Bone marrow (tissue), 2 donors: Measurements from ENCODE around the gene CSRP1.
"Not testable (repeated sequence)": the region's sequence is repeated elsewhere in the genome, so short reads cannot be mapped to it uniquely, and the experiment has no call there.

Source experiments
- DNase-seq, 2 donors: peaks; one replicate each; lab custom pipeline; 2025; lab: John Stamatoyannopoulos, UW

CSRP1 gene

GRCh38 chr1:201478666-201479065 is 28.3 kb downstream of the CSRP1 start:
- not testable (repeated sequence) for DNase-seq

- DNase-seq, result no peak
Observed at GRCh38 chr1:201476670-201477344, 30.1 kb downstream of the CSRP1 start.

GRCh38 chr1:201475915-201476669 is 30.8 kb downstream of the CSRP1 start:
- no peak for DNase-seq

- DNase-seq, result no peak
Observed at GRCh38 chr1:201475130-201475529, 31.8 kb downstream of the CSRP1 start.

- no peak for DNase-seq
Observed at GRCh38 chr1:201473296-201473695, 33.6 kb downstream of the CSRP1 start.

GRCh38 chr1:201472321-201472720 is 34.6 kb downstream of the CSRP1 start:
- not testable (repeated sequence) for DNase-seq

GRCh38 chr1:201471772-201472171 is 35.2 kb downstream of the CSRP1 start:
- DNase-seq, result no peak

GRCh38 chr1:201470581-201470980 is 36.3 kb downstream of the CSRP1 start:
- DNase-seq, result no peak

- no peak for DNase-seq
Observed at GRCh38 chr1:201469645-201470074, 37.3 kb downstream of the CSRP1 start.

- DNase-seq, result peak in 1 of 2 donors; percentile 44
Observed at GRCh38 chr1:201468844-201469644, 37.9 kb downstream of the CSRP1 start, which contains the start of gene PHLDA3. TSS of gene PHLDA3 (minus strand) at chr1:201469188. CDS start at chr1:201468786, 402 bp downstream.

GRCh38 chr1:201468501-201468843 is 38.5 kb downstream of the CSRP1 start:
- peak in 1 of 2 donors; percentile 44 for DNase-seq

GRCh38 chr1:201466492-201466891 is 40.4 kb downstream of the CSRP1 start:
- no peak for DNase-seq

GRCh38 chr1:201465698-201466290 is 41.1 kb downstream of the CSRP1 start:
- no peak for DNase-seq

GRCh38 chr1:201463071-201463552 is 43.8 kb downstream of the CSRP1 start:
- DNase-seq, result no peak

- DNase-seq, result no peak
Observed at GRCh38 chr1:201461645-201462441, 45.1 kb downstream of the CSRP1 start.

GRCh38 chr1:201460814-201461644 is 45.9 kb downstream of the CSRP1 start:
- DNase-seq, result no peak

GRCh38 chr1:201459775-201460174 is 47.1 kb downstream of the CSRP1 start:
- DNase-seq, result no peak

- DNase-seq, result no peak
Observed at GRCh38 chr1:201459052-201459451, 47.9 kb downstream of the CSRP1 start.

GRCh38 chr1:201457508-201457960 is 49.4 kb downstream of the CSRP1 start:
- DNase-seq, result no peak
